GM12874 (cell line): ENCODE results near the gene EFL1.

Source experiments
- CTCF ChIP-seq: IDR thresholded peaks from 2 replicates; pipeline ENCODE4 v1.5.1; 2011; ENCODE audit warnings: low read depth, mild to moderate bottlenecking, control low read depth, low read length, moderate library complexity; ENCODE audit not compliant: insufficient read depth

The EFL1 gene

GRCh38 chr15:82301296-82302016, 38.9 kb upstream of the EFL1 start:
- no peak for TF ChIP-seq CTCF

DNA sequence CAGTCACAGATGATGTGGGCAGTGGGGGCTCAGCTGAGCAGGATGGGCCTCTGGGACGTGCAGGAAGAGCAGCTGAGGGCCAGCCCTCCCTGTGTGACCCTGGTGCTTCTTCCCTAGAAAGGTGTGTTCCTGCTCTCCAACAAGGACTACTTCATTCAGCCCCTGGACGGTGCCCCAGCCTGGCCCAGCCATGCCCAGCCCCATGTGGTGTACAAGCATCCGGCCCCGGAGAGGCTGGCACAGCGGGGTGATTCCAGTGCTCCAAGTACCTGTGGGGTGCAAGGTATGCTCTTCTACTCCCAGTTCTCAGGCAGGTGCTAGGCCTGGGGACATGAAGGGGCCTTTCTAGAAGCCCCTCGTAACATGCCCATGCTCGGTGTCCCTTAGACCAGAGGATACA, 38.3 kb upstream of the EFL1 start:
- TF ChIP-seq CTCF: no peak

- no peak for TF ChIP-seq CTCF
These were observed 36.0 kb upstream of the EFL1 start for GRCh38 chr15:82298520-82298919.

DNA sequence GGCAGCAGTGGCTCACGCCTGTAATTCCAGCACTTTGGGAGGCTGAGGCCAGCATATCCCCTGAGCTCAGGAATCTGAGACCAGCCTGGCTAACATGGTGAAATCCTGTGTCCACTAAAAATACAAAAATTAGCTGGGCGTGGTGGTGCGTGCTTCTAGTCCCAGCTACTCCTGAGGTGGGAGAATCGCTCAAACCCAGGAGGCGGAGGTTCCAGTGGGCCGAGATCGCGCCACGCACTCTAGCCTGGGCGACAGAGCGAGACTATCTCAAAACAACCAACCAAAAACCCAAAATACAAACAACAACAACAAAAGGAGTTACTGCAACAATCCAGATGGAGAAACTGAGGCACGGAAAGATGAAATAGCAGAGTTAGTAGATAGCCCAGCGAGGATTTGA, 35.5 kb upstream of the EFL1 start:
- no peak for TF ChIP-seq CTCF

DNA sequence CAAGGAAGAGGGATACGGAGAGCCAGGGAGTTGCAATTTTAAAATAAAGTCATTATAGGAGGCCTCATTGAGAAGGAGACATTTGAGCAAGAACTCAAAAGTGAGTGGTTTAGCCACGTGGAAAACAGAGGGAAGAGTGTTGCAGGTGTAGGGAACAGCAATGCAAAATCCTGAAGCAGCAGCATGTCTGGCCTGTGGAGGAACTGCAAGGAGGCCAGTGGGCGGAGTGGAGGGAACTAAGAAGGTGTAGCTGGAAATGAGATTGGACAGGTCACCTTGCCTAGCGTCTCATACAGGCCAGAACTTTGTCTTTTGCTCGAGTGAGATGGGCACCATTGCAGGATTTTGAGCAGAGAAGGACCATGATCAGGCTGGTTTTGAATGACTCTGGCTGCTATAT, 35.0 kb upstream of the EFL1 start:
- TF ChIP-seq CTCF: no peak

DNA sequence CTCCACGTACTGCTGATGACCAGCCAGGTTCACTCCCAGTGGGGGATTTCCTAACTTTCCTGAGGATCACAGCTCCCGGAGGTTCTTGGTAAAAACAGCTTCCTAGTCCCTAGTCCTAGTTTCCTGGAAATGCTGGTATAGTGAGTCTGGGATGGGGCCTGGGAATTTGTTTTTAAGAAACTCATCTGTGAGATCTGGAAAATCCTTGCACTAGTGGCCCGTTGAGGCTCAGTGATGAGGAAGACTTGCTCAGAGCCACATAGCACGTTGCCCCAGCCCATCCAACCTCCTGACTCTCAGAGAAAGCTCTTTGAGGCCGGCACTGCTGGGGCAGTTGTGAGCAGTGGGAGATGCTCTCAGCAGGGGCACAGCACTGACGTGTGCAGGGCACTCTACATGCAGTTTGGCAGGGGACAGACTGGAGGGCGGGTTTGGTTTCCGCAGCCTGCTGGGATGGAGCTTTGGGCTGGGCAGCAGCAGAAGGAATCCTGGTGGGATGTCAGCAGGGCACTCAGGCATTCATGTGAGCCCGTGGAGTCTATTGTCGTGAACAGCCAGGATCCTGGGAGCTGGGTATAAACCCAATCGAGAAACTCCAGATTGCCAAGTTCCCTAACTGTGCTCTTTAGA, 31.6 kb upstream of the EFL1 start:
- no peak for TF ChIP-seq CTCF

- no peak for TF ChIP-seq CTCF
These were observed 29.7 kb upstream of the EFL1 start for GRCh38 chr15:82292271-82292670.
